ENCODE data around the gene PRCP.

GRCh38 chr11:82907371-82907770 is 7.1 kb upstream of the PRCP start:
- TF ChIP-seq, protein P1, sequence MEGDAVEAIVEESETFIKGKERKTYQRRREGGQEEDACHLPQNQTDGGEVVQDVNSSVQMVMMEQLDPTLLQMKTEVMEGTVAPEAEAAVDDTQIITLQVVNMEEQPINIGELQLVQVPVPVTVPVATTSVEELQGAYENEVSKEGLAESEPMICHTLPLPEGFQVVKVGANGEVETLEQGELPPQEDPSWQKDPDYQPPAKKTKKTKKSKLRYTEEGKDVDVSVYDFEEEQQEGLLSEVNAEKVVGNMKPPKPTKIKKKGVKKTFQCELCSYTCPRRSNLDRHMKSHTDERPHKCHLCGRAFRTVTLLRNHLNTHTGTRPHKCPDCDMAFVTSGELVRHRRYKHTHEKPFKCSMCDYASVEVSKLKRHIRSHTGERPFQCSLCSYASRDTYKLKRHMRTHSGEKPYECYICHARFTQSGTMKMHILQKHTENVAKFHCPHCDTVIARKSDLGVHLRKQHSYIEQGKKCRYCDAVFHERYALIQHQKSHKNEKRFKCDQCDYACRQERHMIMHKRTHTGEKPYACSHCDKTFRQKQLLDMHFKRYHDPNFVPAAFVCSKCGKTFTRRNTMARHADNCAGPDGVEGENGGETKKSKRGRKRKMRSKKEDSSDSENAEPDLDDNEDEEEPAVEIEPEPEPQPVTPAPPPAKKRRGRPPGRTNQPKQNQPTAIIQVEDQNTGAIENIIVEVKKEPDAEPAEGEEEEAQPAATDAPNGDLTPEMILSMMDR (IDR thresholded peaks at IDR 0.05): no peak
- TF ChIP-seq POLR2A (IDR thresholded peaks at IDR 0.05): no peak

Data from adrenal gland (tissue), 5 donors.